ENCODE results near the gene PSMD4.

PSMD4 gene

DNA sequence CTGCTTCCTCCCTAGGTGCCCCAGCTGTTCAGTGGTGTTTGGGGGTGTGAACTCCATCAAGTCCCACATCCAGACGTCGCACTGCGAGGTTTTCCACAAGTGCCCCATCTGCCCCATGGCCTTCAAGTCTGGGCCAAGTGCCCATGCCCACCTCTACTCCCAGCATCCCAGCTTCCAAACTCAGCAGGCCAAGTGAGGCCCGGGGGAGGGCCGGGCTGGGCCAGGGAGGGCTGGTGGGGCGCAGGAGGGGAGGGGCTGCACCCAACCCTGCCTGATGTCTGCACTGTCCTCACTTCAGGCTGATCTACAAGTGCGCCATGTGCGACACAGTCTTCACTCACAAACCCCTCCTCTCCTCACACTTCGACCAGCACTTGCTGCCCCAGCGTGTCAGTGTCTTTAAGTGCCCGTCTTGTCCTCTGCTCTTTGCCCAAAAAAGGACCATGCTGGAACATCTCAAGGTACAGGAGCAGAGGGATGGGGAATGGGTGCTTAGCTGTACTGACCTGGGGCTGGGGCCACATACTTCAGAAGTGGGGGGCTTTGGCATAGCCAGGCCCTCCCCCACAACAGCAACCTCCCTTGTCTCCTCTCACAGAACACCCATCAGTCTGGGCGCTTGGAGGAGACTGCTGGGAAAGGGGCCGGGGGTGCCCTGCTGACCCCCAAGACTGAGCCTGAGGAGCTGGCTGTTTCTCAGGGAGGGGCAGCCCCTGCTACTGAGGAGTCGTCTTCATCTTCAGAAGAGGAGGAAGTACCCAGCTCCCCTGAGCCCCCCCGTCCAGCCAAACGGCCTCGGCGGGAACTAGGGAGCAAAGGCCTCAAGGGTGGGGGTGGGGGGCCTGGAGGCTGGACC, 34.8 kb downstream of the PSMD4 start:
- Histone ChIP-seq H3F3A (ENCODE audit: low read depth) (no peaks in the 10 kb centered on the region), H3K27me3 (ENCODE audit: insufficient read depth, low read length, poor library complexity, severe bottlenecking) (no peaks in the 10 kb centered on the region), H3K4me2 (ENCODE audit: low read depth, low read length, poor library complexity, severe bottlenecking) (no peak overlapping the region), H3K4me1 (ENCODE audit: insufficient read depth, low read length, poor library complexity, severe bottlenecking) (peaks cover 3% of the 10 kb centered on the region), H3K9me3 (ENCODE audit: insufficient read depth, low read depth, low read length) (no peaks in the 10 kb centered on the region), H3K4me3 (ENCODE audit: low read length, poor library complexity, severe bottlenecking) (no peak overlapping the region), H3K79me2 (ENCODE audit: insufficient read depth, low read length) (peaks cover 23% of the 10 kb centered on the region; the same call in 1 of the 2 replicates), H2AFZ (ENCODE audit: low read length) (no peak overlapping the region), H3K36me3 (ENCODE audit: insufficient read depth, low read length) (peaks cover 74% of the 10 kb centered on the region; the same call in 1 of the 2 replicates), H4K20me1 (ENCODE audit: insufficient read depth, low read length, poor library complexity, severe bottlenecking) (peaks cover 16% of the 10 kb centered on the region), H3K9ac (ENCODE audit: low read depth, low read length, poor library complexity, severe bottlenecking) (no peak overlapping the region), H3K9me2 (replicated peaks; ENCODE audit: low read depth, low read length) (no peaks in the 10 kb centered on the region)
- TF ChIP-seq CTCF (conservative IDR thresholded peaks at IDR 0.05; ENCODE audit: low read length) (no peak), EZH2phosphoT487 (IDR thresholded peaks at IDR 0.05; ENCODE audit: borderline replicate concordance) (no peak)

DNA sequence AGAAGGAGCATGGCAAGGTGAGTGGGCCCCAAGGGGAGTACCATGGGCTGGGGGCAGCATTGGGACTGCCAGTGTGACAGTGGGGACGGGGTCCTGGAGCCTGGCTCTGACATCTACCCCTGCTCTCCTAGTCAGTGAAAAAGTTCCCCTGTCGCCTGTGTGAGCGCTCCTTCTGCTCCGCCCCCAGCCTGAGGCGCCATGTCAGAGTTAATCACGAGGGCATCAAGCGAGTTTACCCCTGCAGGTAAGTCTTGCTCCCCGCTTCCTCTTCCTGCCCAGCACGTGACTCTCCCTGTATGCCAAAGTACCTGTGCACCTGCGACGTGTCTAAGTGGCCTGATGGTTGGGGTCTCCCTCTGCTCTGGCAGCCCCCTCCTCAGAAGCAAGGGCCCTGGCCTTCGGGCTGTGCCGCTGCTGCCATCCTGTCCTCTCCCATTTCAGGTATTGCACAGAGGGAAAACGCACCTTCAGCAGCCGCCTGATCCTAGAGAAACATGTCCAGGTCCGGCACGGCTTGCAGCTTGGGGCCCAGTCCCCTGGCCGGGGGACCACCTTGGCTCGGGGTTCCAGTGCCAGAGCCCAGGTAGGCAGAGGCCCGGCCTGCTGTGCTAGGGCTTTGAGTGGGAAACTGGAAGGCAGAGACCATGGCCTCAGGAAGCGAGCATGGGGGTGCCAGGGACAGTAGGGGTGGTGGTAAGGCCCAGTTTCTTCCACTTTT, 35.6 kb downstream of the PSMD4 start:
- TF ChIP-seq EZH2phosphoT487 (IDR thresholded peaks at IDR 0.05; ENCODE audit: borderline replicate concordance) (no peak), CTCF (conservative IDR thresholded peaks at IDR 0.05; ENCODE audit: low read length) (no peak)
- Histone ChIP-seq H3K79me2 (ENCODE audit: insufficient read depth, low read length) (peaks cover 15% of the 10 kb centered on the region; the same call in 1 of the 2 replicates), H3K9me3 (ENCODE audit: insufficient read depth, low read depth, low read length) (no peaks in the 10 kb centered on the region), H3K4me3 (ENCODE audit: low read length, poor library complexity, severe bottlenecking) (no peak overlapping the region), H3K36me3 (ENCODE audit: insufficient read depth, low read length) (peaks cover 82% of the 10 kb centered on the region; the same call in 1 of the 2 replicates), H3K9me2 (replicated peaks; ENCODE audit: low read depth, low read length) (no peaks in the 10 kb centered on the region), H4K20me1 (ENCODE audit: insufficient read depth, low read length, poor library complexity, severe bottlenecking) (peaks cover 10% of the 10 kb centered on the region), H3K27me3 (ENCODE audit: insufficient read depth, low read length, poor library complexity, severe bottlenecking) (no peaks in the 10 kb centered on the region), H3F3A (ENCODE audit: low read depth) (no peaks in the 10 kb centered on the region), H3K9ac (ENCODE audit: low read depth, low read length, poor library complexity, severe bottlenecking) (no peak overlapping the region), H3K4me1 (ENCODE audit: insufficient read depth, low read length, poor library complexity, severe bottlenecking) (no peaks in the 10 kb centered on the region), H3K4me2 (ENCODE audit: low read depth, low read length, poor library complexity, severe bottlenecking) (no peak overlapping the region), H2AFZ (ENCODE audit: low read length) (no peak overlapping the region)

DNA sequence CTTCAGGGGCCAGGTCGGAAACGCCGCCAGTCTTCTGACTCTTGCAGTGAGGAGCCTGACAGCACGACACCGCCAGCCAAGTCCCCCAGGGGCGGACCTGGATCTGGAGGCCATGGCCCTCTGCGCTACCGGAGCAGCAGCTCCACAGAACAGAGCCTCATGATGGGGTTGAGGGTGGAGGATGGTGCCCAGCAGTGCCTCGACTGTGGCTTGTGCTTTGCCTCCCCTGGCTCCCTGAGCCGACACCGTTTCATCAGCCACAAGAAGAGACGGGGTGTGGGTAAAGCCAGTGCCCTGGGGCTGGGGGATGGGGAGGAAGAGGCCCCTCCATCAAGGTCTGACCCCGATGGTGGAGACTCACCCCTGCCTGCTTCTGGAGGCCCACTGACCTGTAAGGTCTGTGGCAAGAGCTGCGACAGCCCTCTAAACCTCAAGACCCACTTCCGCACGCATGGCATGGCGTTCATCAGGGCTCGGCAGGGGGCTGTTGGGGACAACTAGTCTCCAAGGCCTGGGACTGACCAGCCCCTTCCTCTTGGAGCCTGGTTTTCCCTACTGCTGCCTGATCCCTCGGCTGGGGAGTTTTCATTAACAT, 36.3 kb downstream of the PSMD4 start:
- TF ChIP-seq CTCF (conservative IDR thresholded peaks at IDR 0.05; ENCODE audit: low read length) (no peak), EZH2phosphoT487 (IDR thresholded peaks at IDR 0.05; ENCODE audit: borderline replicate concordance) (no peak)
- no peaks in the 10 kb centered on the region for H3K9me3 ChIP-seq (ENCODE audit: insufficient read depth, low read depth, low read length)
- peaks cover 88% of the 10 kb centered on the region; the same call in 1 of the 2 replicates for H3K36me3 ChIP-seq (ENCODE audit: insufficient read depth, low read length)
- no peaks in the 10 kb centered on the region for H3K27me3 ChIP-seq (ENCODE audit: insufficient read depth, low read length, poor library complexity, severe bottlenecking)
- no peak overlapping the region for H2AFZ ChIP-seq (ENCODE audit: low read length)
- no peaks in the 10 kb centered on the region for H3K9me2 ChIP-seq (replicated peaks; ENCODE audit: low read depth, low read length)
- H3K4me2 ChIP-seq (ENCODE audit: low read depth, low read length, poor library complexity, severe bottlenecking) = no peak overlapping the region
- no peak overlapping the region for H3K9ac ChIP-seq (ENCODE audit: low read depth, low read length, poor library complexity, severe bottlenecking)
- H3K4me1 ChIP-seq (ENCODE audit: insufficient read depth, low read length, poor library complexity, severe bottlenecking) = no peaks in the 10 kb centered on the region
- no peaks in the 10 kb centered on the region for H3F3A ChIP-seq (ENCODE audit: low read depth)
- H3K79me2 ChIP-seq (ENCODE audit: insufficient read depth, low read length) = peaks cover 12% of the 10 kb centered on the region; the same call in 1 of the 2 replicates
- H3K4me3 ChIP-seq (ENCODE audit: low read length, poor library complexity, severe bottlenecking) = no peak overlapping the region
- H4K20me1 ChIP-seq (ENCODE audit: insufficient read depth, low read length, poor library complexity, severe bottlenecking) = peaks cover 10% of the 10 kb centered on the region

Measured in Loucy (cell line).